Caco-2 (cell line): ENCODE results near the gene GPANK1. TPM values are rescaled to one million over a fixed set of nuclear protein-coding genes. Genes with fewer than 3 reads are reported as not detected.

Source experiments
- BruUV-seq: library from RNA; stranded (reverse); fragments of 400-500 nt; replicated peaks from 2 replicates; lab custom pipeline; 2021; lab: Mats Ljungman, UMichigan
- CTCF ChIA-PET: fragments of 300-600 bp; sonication (Branson Sonifier 250); formaldehyde crosslinking; loops from one replicate; lab custom pipeline; 2022; ENCODE audit warnings: antibody characterized with exemption; lab: Charles Lee
- POLR2A ChIA-PET: fragments of 300-600 bp; sonication (Branson Sonifier 250); formaldehyde crosslinking; loops from one replicate; lab custom pipeline; 2022; ENCODE audit warnings: antibody characterized with exemption; lab: Charles Lee
- DNase-seq, 2 experiments: peaks; one replicate each; pipeline versions ENCODE4 v3.0.0 to v3.0.0-alpha.2; 2020 to 2022
- H3K27me3 ChIP-seq: replicated peaks from 2 replicates; pipeline ENCODE4 v1.6.0; 2011; ENCODE audit warnings: low read length; ENCODE audit not compliant: control insufficient read depth, insufficient read depth
- H3K36me3 ChIP-seq: 2 replicates; pipeline ENCODE4 v1.5.1; 2011; ENCODE audit warnings: low read length; ENCODE audit not compliant: control insufficient read depth, insufficient read depth
- H3K4me1 ChIP-seq: fragments of 250-450 bp; sonication (Bioruptor Pico); 2 replicates; pipeline ENCODE4 v1.5.1; 2020; ENCODE audit warnings: mild to moderate bottlenecking
- H3K4me3 ChIP-seq: 2 replicates; pipeline ENCODE4 v1.5.1; 2011; ENCODE audit warnings: low read depth, mild to moderate bottlenecking, control low read depth, low read length
- H3K9me3 ChIP-seq: fragments of 250-450 bp; sonication (Bioruptor Pico); 2 replicates; pipeline ENCODE4 v1.5.1; 2020; ENCODE audit warnings: mild to moderate bottlenecking, moderate library complexity
- H3K27ac Mint-ChIP-seq: one replicate; pipeline ENCODE4 v1.8.0; 2022; ENCODE audit warnings: mixed read lengths; ENCODE audit not compliant: unreplicated experiment
- H3K27me3 Mint-ChIP-seq: one replicate; pipeline ENCODE4 v1.8.0; 2022; ENCODE audit warnings: mixed read lengths; ENCODE audit not compliant: insufficient read depth, unreplicated experiment
- H3K36me3 Mint-ChIP-seq: one replicate; pipeline ENCODE4 v1.8.0; 2022; ENCODE audit warnings: mild to moderate bottlenecking, mixed read lengths; ENCODE audit not compliant: insufficient read depth, unreplicated experiment
- H3K4me1 Mint-ChIP-seq: one replicate; pipeline ENCODE4 v1.8.0; 2022; ENCODE audit warnings: low read depth, mixed read lengths; ENCODE audit not compliant: unreplicated experiment
- H3K4me3 Mint-ChIP-seq: one replicate; pipeline ENCODE4 v1.8.0; 2022; ENCODE audit warnings: mild to moderate bottlenecking, moderate library complexity, mixed read lengths; ENCODE audit not compliant: unreplicated experiment
- H3K9me3 Mint-ChIP-seq: one replicate; pipeline ENCODE4 v1.8.0; 2022; ENCODE audit warnings: mixed read lengths; ENCODE audit not compliant: unreplicated experiment
- CTCF ChIP-seq, 2 experiments: fragments of 200-600 bp in 1 of 2; IDR thresholded peaks; 1 replicate in 1 of 2; 2 replicates in 1 of 2; pipeline versions ENCODE4 v1.5.1 to v1.8.0; 2011 to 2022; ENCODE audit warnings: antibody characterized with exemption in 1 of 2, control low read depth in 1 of 2, inconsistent platforms in 1 of 2, low read depth in 1 of 2, low read length in 1 of 2, mild to moderate bottlenecking in 1 of 2, moderate library complexity in 1 of 2; ENCODE audit not compliant: insufficient read depth in 1 of 2, severe bottlenecking in 1 of 2, unreplicated experiment in 1 of 2
- intact Hi-C: fragments of 100-400 bp; cut with micrococcal nuclease; formaldehyde crosslinking; loops from one replicate; pipeline ENCODE4 v1.10.0; 2022; ENCODE audit not compliant: unreplicated experiment
- total RNA-seq: library from RNA; stranded (reverse); gene quantifications from 2 replicates; pipeline ENCODE4 v1.2.3, GENCODE V29; 2022

The GPANK1 gene
- total RNA-seq, 1 experiment from 2014 or later: 20.3 TPM

DNA sequence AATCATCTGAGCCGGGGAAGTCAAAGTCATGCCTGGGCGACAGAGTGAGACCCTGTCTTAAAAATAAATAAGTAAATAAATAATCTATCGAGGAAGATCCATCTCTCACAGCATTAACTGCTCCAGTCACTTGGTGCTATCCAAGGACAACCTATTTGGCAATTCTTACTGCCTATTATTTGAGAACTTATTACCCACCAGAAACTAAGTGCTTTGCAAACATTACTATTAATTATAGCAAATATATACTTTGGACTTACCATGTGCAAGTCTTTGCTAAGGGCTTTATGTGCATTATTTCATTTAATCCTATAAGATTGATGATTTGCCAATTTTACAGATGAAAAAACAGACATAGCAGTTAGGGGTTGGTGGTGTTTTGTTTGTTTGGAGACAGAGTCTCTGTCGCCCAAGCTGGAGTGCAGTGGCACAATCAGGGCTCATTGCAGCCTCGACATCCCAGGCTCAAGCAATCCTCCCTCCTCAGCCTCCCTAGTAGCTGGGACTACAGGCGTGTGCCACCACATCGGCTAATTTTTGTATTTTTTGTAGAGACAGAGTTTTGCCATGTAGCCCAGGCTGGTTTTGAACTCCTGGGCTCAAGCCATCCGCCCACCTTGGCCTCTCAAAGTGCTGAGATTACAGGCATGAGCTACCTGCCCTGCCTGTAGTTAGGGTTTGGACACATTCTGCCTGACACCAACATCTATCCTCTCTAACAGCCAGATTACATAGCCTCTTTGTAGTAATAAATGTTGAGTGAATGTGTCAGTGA, 10.0 kb downstream of the GPANK1 start:
- H3K9me3 Mint-ChIP-seq: no peaks in the 10 kb centered on the region
- POLR2A ChIA-PET: interaction anchor here (0.6 to 1.7 kb wide), 11 partner anchors 8 to 208 kb away, joined by 3 to 25 read pairs (median 4); partner anchors contain the start of genes CSNK2B, DDX39B, GPANK1 and HSPA1A
- no peak overlapping the region for H3K4me3 Mint-ChIP-seq
- H3K9me3 ChIP-seq: no peaks in the 10 kb centered on the region
- peaks cover 46% of the 10 kb centered on the region for H3K4me1 ChIP-seq
- DNase-seq: no peak
- H3K36me3 ChIP-seq: peaks cover 7% of the 10 kb centered on the region
- CTCF ChIA-PET: interaction anchor here (0.6 to 1.1 kb wide), 3 partner anchors 28 to 108 kb away, joined by 3 to 4 read pairs (median 3); partner anchors contain the start of gene ATP6V1G2
- no TSS peak for BruUV-seq
- intact Hi-C loops: loop anchor here (2.0 kb wide), 1 partner anchor 108 kb away; the partner anchor contains the start of genes ATP6V1G2 and NFKBIL1
- H3K27me3 Mint-ChIP-seq: no peaks in the 10 kb centered on the region
- peak overlapping the region; percentile 74 for H3K27ac Mint-ChIP-seq
- peaks cover 41% of the 10 kb centered on the region for H3K4me1 Mint-ChIP-seq
- H3K36me3 Mint-ChIP-seq: peaks cover 65% of the 10 kb centered on the region
- peak overlapping the region; percentile 6; the same call in 1 of the 2 replicates for H3K4me3 ChIP-seq
- TF ChIP-seq CTCF (IDR thresholded peaks at IDR 0.05; ENCODE audit: insufficient read depth in 1 of 2, low read depth in 1 of 2, low read length in 1 of 2, severe bottlenecking in 1 of 2, unreplicated experiment in 1 of 2): no peak
- H3K27me3 ChIP-seq: no peaks in the 10 kb centered on the region

DNA sequence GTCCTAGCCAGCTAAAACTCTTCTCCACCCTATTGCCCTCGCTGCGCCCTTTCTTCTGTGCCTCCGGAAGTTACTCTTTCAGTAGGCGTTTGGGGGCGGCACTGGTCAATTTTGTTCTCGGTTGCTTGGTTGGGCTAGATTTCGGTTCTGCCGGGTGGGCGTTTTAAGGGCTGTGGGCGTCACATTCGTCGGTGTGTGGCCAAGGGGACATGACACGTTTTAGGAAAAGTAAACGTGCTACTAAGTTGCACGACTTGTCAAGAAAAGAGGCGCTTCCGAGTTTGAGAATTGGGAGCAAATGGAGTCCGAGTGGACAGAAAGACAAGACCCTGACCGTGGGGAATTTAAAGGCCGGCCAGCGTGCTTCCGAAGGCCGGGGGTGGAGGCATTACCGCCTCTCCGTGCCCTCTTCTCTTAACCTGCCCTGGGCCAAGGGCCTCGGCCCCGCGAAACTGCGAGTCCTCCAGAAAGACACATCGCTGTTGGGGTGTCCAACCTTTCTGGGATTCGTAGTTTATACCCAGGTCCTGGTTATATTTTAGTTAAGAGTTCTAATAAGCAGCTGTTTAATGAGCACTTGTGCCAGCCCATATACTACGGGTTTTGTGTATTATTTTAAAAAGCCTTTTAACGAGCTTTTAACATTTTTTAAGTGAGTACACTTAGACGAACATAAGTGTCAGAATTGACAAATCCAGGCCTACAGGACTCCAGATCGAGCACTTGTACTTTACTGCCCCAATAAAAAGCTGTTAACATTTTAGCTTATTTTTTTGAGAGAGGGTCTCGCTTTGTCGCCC, 11.7 kb downstream of the GPANK1 start:
- Mint-ChIP-seq H3K27me3 (no peaks in the 10 kb centered on the region), H3K4me1 (peaks cover 26% of the 10 kb centered on the region), H3K27ac (peak overlapping the region; percentile 99), H3K9me3 (no peaks in the 10 kb centered on the region), H3K4me3 (peak overlapping the region; percentile 98), H3K36me3 (peaks cover 68% of the 10 kb centered on the region)
- peak in 1 of 2 experiments; percentile 16 for TF ChIP-seq CTCF (IDR thresholded peaks at IDR 0.05; ENCODE audit: insufficient read depth in 1 of 2, low read depth in 1 of 2, low read length in 1 of 2, severe bottlenecking in 1 of 2, unreplicated experiment in 1 of 2)
- intact Hi-C loops: loop anchor here (1.0 to 2.0 kb wide), 3 partner anchors 7 to 32 kb away; partner anchors contain the start of genes C6orf47 and PRRC2A
- DNase-seq: peak in 1 of 2 experiments; percentile 90
- no peaks in the 10 kb centered on the region for H3K9me3 ChIP-seq
- H3K4me3 ChIP-seq: peak overlapping the region; percentile 97
- peaks cover 36% of the 10 kb centered on the region for H3K4me1 ChIP-seq
- POLR2A ChIA-PET: interaction anchor here (0.7 to 1.8 kb wide), 7 partner anchors 8 to 210 kb away, joined by 3 to 17 read pairs (median 7); partner anchors contain the start of genes C6orf47, GPANK1, HSPA1B and LSM2
- H3K27me3 ChIP-seq: no peaks in the 10 kb centered on the region
- H3K36me3 ChIP-seq: peaks cover 7% of the 10 kb centered on the region
- CTCF ChIA-PET: interaction anchor here (0.6 to 1.5 kb wide), 4 partner anchors 7 to 210 kb away, joined by 3 to 6 read pairs (median 3); partner anchors contain the start of genes C6orf47, GPANK1 and NEU1
- BruUV-seq: TSS peak; percentile 95
